ENCODE measurements around the gene CA6.

The CA6 gene

GRCh38 chr1:8943498-8944405, 1.9 kb upstream of the CA6 start:
- H3K4me3 ChIP-seq (ENCODE audit: low read length, poor library complexity, severe bottlenecking), result no peak overlapping the region
- H3F3A ChIP-seq (ENCODE audit: low read depth), result no peaks in the 10 kb centered on the region
- H3K36me3 ChIP-seq (ENCODE audit: insufficient read depth, low read length), result no peaks in the 10 kb centered on the region
- TF ChIP-seq EZH2phosphoT487 (IDR thresholded peaks at IDR 0.05; ENCODE audit: borderline replicate concordance), result no peak
- TF ChIP-seq CTCF (conservative IDR thresholded peaks at IDR 0.05; ENCODE audit: low read length), result no peak
- no peaks in the 10 kb centered on the region for H3K9me3 ChIP-seq (ENCODE audit: insufficient read depth, low read depth, low read length)
- H3K4me1 ChIP-seq (ENCODE audit: insufficient read depth, low read length, poor library complexity, severe bottlenecking), result peaks cover 18% of the 10 kb centered on the region
- no peaks in the 10 kb centered on the region for H3K27me3 ChIP-seq (ENCODE audit: insufficient read depth, low read length, poor library complexity, severe bottlenecking)
- 0 out of 2 replicates have a peak overlapping the region, but pooled peaks have one; percentile 0 for H2AFZ ChIP-seq (ENCODE audit: low read length)
- no peak overlapping the region for H3K9ac ChIP-seq (ENCODE audit: low read depth, low read length, poor library complexity, severe bottlenecking)
- no peaks in the 10 kb centered on the region for H3K79me2 ChIP-seq (ENCODE audit: insufficient read depth, low read length)
- H3K9me2 ChIP-seq (replicated peaks; ENCODE audit: low read depth, low read length), result no peaks in the 10 kb centered on the region
- no peaks in the 10 kb centered on the region for H4K20me1 ChIP-seq (ENCODE audit: insufficient read depth, low read length, poor library complexity, severe bottlenecking)
- H3K4me2 ChIP-seq (ENCODE audit: low read depth, low read length, poor library complexity, severe bottlenecking), result no peak overlapping the region

- H3K9me3 ChIP-seq (ENCODE audit: insufficient read depth, low read depth, low read length), result no peaks in the 10 kb centered on the region
- H3F3A ChIP-seq (ENCODE audit: low read depth), result no peaks in the 10 kb centered on the region
- H3K9me2 ChIP-seq (replicated peaks; ENCODE audit: low read depth, low read length), result no peaks in the 10 kb centered on the region
- no peak overlapping the region for H3K4me2 ChIP-seq (ENCODE audit: low read depth, low read length, poor library complexity, severe bottlenecking)
- no peak for TF ChIP-seq CTCF (conservative IDR thresholded peaks at IDR 0.05; ENCODE audit: low read length)
- TF ChIP-seq EZH2phosphoT487 (IDR thresholded peaks at IDR 0.05; ENCODE audit: borderline replicate concordance), result no peak
- no peak overlapping the region for H3K9ac ChIP-seq (ENCODE audit: low read depth, low read length, poor library complexity, severe bottlenecking)
- no peaks in the 10 kb centered on the region for H4K20me1 ChIP-seq (ENCODE audit: insufficient read depth, low read length, poor library complexity, severe bottlenecking)
- H3K79me2 ChIP-seq (ENCODE audit: insufficient read depth, low read length), result no peaks in the 10 kb centered on the region
- peaks cover 16% of the 10 kb centered on the region for H3K4me1 ChIP-seq (ENCODE audit: insufficient read depth, low read length, poor library complexity, severe bottlenecking)
- H3K36me3 ChIP-seq (ENCODE audit: insufficient read depth, low read length), result no peaks in the 10 kb centered on the region
- H3K27me3 ChIP-seq (ENCODE audit: insufficient read depth, low read length, poor library complexity, severe bottlenecking), result no peaks in the 10 kb centered on the region
- no peak overlapping the region for H2AFZ ChIP-seq (ENCODE audit: low read length)
- no peak overlapping the region for H3K4me3 ChIP-seq (ENCODE audit: low read length, poor library complexity, severe bottlenecking)
Observed at GRCh38 chr1:8947127-8947691, 1.5 kb downstream of the CA6 start.

GRCh38 chr1:8950309-8950708, 4.6 kb downstream of the CA6 start:
- H3K4me1 ChIP-seq (ENCODE audit: insufficient read depth, low read length, poor library complexity, severe bottlenecking), result peaks cover 7% of the 10 kb centered on the region
- H3K9me2 ChIP-seq (replicated peaks; ENCODE audit: low read depth, low read length), result no peaks in the 10 kb centered on the region
- no peaks in the 10 kb centered on the region for H4K20me1 ChIP-seq (ENCODE audit: insufficient read depth, low read length, poor library complexity, severe bottlenecking)
- H3K4me2 ChIP-seq (ENCODE audit: low read depth, low read length, poor library complexity, severe bottlenecking), result no peak overlapping the region
- no peaks in the 10 kb centered on the region for H3F3A ChIP-seq (ENCODE audit: low read depth)
- H3K9ac ChIP-seq (ENCODE audit: low read depth, low read length, poor library complexity, severe bottlenecking), result no peak overlapping the region
- no peaks in the 10 kb centered on the region for H3K9me3 ChIP-seq (ENCODE audit: insufficient read depth, low read depth, low read length)
- TF ChIP-seq CTCF (conservative IDR thresholded peaks at IDR 0.05; ENCODE audit: low read length) (no peak), EZH2phosphoT487 (IDR thresholded peaks at IDR 0.05; ENCODE audit: borderline replicate concordance) (no peak)
- no peak overlapping the region for H3K4me3 ChIP-seq (ENCODE audit: low read length, poor library complexity, severe bottlenecking)
- no peaks in the 10 kb centered on the region for H3K79me2 ChIP-seq (ENCODE audit: insufficient read depth, low read length)
- no peak overlapping the region for H2AFZ ChIP-seq (ENCODE audit: low read length)
- no peaks in the 10 kb centered on the region for H3K27me3 ChIP-seq (ENCODE audit: insufficient read depth, low read length, poor library complexity, severe bottlenecking)
- no peaks in the 10 kb centered on the region for H3K36me3 ChIP-seq (ENCODE audit: insufficient read depth, low read length)

Measured in Loucy (cell line).